GM19467 (cell line): ENCODE results near the gene ERG.

Experiments used
- ATAC-seq: cut with Tn5 transposase; IDR thresholded peaks from one replicate; pipeline ENCODE4 v1.9.1; 2021; ENCODE audit warnings: mild to moderate bottlenecking, moderate library complexity; ENCODE audit not compliant: unreplicated experiment

Gene ERG

DNA sequence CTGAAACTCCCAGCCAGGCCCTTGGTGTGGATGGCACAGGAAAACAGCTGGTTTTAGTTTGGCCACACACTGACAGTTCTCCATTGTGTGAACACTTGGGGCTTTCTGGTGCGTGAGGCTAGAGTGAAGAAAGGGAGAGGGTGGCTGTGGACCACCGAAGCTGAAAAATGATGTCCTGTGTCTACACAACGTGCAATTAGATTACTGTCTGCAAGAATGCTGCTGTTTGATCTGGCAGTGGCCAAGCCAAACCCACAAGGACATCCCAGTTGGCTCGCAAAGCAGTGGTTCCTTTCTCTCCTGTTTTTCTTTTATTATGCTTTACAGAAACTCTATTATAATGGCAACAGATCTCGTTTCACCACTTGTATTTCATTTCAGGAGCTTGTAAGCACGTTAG is 58.9 kb downstream of the ERG start:
- no peak for ATAC-seq

DNA sequence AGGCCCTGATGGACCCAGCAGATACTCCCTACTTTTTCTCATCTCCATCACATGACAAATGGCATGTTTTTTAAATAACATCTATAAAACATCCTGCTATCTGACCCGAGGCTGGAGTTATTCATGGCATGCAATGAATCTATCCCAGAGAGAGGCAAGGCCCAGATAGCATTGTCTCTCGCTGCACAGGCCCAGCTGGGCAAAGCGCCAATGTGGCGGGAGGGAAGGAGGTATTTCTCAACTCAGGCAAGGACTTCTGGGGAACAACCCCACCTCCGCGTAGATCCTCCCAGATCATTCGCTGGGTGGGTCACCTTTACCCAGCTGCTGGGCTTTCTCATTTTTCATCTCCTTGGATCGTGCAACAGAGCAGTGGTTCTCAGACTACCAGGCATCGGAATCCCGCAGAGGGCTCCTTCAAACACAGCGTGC is 59.8 kb downstream of the ERG start:
- ATAC-seq = no peak

DNA sequence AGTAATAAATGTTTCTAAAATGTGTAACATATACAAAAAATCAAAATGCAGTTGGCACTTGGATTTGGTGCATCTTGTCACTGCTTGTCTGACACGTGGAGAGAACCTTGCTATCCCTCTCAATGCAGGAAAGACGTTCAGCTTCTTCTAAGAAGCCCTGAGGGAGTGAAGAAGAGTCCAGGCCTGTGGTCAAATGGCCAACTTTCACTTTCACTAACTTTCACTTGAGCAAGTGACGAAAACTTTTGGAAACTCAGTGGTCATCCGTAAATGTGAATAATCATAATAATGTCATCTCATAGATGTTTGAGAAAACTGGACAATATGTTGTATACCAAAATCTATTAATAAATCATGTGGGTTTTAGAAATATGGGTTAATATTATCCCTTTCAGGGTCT is 61.9 kb downstream of the ERG start:
- ATAC-seq = no peak

DNA sequence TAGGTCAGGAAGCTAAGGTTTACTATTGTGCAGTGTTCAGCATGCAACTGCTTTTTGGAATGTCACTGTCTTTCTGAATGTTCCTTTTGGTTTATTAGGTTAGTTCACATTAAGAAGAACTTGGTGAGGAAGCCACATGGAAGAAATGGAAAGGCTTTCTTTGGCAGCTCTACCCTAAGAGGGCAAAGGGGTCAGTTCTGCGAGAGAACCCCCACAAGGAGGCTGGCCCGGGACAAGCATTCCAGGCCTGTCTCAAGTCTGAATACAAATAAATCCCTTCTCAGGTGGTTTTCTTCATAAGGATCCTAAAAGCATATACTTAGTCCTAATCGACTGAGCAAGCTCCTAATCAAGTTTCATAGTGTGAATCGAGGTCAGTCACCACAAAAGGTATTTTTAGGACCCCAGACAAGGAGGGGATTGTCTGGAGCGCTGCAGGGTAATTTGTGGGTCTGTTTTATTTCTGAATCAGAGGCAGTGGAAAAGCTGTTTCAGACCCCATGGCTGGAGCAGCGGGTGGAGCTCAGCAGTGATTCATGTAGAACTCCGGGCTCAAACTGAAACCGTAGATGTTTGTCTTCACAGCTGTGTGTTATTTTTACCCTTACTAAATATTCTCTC is 63.3 kb downstream of the ERG start:
- ATAC-seq = no peak

GRCh38 chr21:38433471-38433870 is 64.8 kb downstream of the ERG start:
- no peak for ATAC-seq

GRCh38 chr21:38430401-38430984 is 67.8 kb downstream of the ERG start:
- ATAC-seq = no peak

DNA sequence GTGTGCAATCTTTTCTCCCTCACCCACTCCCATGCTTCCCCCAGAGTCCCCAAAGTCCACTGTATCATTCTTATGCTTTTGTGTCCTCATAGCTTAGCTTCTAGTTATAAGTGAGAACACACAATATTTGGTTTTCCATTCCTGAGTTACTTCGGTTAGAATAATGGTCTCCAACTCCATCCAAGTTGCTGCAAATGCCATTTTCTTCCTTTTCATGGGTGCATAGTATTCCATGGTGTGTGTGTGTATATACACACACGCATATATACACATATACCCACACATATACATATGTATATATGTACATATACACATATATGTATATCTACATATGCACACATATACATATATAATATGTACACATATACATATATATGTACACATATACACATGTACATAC is 69.3 kb downstream of the ERG start:
- ATAC-seq = no peak

- no peak for ATAC-seq
Observed at GRCh38 chr21:38428211-38428610, 70.1 kb downstream of the ERG start.

DNA sequence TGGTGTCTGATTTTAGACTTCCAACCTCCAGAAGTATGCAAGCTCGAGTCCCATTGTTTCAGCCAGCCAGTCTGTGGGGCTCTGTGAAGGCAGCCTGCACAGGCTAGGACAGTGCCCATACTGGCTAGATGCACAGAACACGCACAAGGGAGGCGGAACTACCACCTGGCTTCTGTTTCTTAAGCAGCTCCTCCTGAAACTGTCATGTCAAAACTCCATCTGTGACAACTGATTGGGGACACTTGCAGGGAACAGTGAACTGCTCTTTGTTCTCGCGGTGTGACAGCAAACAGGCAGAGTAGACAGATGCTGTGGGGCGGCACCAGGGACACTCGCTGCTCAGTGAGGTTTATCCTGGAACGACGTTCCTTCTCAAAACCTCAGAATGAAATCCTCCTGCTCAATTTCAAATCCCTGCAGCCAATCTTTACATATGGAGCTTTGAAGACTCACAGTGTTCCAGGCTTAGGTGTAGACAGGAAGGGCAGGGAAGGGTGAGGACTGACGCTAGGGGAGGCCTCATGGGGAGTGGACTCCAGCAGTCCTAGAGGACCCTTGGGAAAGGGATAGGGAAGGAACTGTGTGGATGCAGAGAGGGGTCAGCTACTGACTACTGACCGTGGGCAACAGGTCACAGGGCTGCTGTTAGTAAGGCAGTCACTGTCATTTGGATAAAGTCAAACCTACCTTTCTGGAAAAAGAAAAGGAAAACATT is 73.8 kb downstream of the ERG start:
- ATAC-seq = no peak

GRCh38 chr21:38422082-38422481 is 76.2 kb downstream of the ERG start:
- no peak for ATAC-seq

- ATAC-seq = no peak
Observed at GRCh38 chr21:38420140-38420539, 78.1 kb downstream of the ERG start.

GRCh38 chr21:38417726-38418125 is 80.6 kb downstream of the ERG start:
- no peak for ATAC-seq

DNA sequence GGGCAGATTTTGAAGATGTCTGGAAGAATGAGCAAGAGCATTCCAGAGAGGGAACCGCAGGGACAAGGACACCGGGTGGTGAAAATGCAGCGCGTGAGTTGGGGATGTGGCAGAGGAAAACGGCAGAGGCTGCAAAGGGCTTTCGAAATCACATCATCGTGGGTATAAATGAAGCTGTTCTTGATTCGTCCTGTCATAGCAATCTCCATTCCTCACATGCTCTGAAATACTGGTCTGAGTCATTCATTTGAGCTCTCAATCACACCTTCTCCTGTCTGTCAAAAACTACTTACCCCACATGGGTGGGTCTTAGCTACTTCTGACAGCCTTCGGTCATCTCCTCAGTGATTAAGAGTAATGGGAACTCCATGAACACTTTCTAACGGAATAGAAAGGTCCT is 81.5 kb downstream of the ERG start:
- no peak for ATAC-seq

GRCh38 chr21:38413958-38414548 is 84.2 kb downstream of the ERG start:
- ATAC-seq = no peak

GRCh38 chr21:38410466-38410865 is 87.8 kb downstream of the ERG start:
- ATAC-seq = no peak

DNA sequence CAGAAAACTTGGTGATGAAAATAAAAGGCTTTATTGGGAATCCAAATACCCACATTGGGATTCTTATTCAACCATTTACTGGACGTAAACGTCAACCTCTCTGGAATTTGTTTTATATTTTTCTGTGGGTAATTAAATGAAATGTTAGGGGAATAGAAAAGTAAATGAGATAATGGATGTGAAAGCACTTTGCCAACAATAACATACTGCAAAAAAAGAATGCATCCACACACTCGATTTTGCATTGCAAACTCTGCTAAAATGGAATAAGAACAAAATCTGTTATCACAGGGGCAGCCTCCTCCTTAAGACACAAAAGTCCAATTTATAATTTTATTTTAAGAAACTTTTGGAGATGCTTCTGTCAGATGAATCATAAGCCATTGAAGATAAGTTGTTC is 88.4 kb downstream of the ERG start:
- ATAC-seq = no peak

- no peak for ATAC-seq
Observed at GRCh38 chr21:38404177-38404576, 94.1 kb downstream of the ERG start.

DNA sequence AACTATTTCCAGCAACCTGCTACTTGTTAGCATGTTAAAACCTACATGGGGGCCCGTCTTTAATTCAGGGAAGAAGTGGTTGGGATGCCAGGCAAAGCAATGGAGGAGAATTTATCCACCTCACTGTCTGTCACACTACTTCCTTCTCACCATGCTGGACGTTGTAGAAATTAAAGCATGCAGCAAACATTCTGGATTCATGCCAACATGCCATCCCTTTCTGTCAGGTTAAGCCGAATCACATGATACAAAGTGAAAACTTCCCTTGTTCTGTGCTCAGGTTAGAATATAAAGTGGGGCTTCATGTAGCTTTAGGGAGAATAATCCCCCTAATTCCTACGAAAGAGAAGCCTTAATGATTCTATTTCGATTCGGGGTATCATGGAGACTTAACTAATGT is 95.5 kb downstream of the ERG start:
- no peak for ATAC-seq

DNA sequence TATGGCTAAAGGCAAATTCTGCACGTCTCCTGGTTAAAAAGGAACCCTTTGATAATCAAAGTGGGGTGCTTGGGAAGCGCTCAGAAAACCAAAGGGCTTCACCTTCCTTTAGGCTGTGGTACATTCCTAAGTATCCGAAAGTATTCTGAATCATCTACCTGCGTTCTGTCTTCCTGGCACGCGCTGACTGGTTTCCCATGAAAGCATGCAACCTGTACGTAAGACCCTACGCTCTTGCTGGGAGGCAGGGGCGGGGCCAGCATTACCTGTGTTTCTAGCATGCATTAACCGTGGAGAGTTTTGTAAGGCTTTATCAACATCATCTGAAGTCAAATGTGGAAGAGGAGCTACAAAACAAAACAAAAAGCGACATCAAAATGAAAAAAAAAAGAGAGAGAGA is 96.0 kb downstream of the ERG start:
- no peak for ATAC-seq

GRCh38 chr21:38401191-38401926 is 96.9 kb downstream of the ERG start:
- ATAC-seq = no peak

GRCh38 chr21:38400195-38400919 is 97.9 kb downstream of the ERG start:
- ATAC-seq = no peak
